HCT116 (cell line): ENCODE data around the gene FCHO1. TPM values are rescaled to one million over a fixed set of nuclear protein-coding genes. Genes with fewer than 3 reads are reported as not detected.
"Not testable (repeated sequence)": the region's sequence is repeated elsewhere in the genome, so short reads cannot be mapped to it uniquely, and the experiment has no call there.

ENCODE experiments used
- ATAC-seq: fragments of 200-7000 bp; cut with Tn5 transposase; 2 replicates; pipeline ENCODE4 v1.9.1; 2020; ENCODE audit warnings: mild to moderate bottlenecking, moderate library complexity
- BruUV-seq: library from RNA; stranded (reverse); fragments of 400-500 nt; replicated peaks from 2 replicates; lab custom pipeline; 2021; lab: Mats Ljungman, UMichigan
- CTCF ChIA-PET: fragments of 300-600 bp; sonication (Branson Sonifier 250); formaldehyde crosslinking; loops from one replicate; lab custom pipeline; 2021; ENCODE audit warnings: antibody characterized with exemption; lab: Charles Lee
- POLR2A ChIA-PET: fragments of 300-600, 350-600 bp; sonication (Branson Sonifier 250); formaldehyde crosslinking; loops from one replicate; lab custom pipeline; 2021; ENCODE audit warnings: antibody characterized with exemption; lab: Charles Lee
- RAD21 ChIA-PET, 2 experiments: fragments of 300-600 bp; sonication (Branson Sonifier 250); formaldehyde crosslinking; loops; one replicate each; lab custom pipeline; 2023; ENCODE audit warnings: low total read pairs in 2 of 2; ENCODE audit not compliant: uncharacterized antibody in 2 of 2, unreplicated experiment in 2 of 2, low non-redundant PET in 1 of 2; lab: Charles Lee
- DNase-seq: peaks from one replicate; pipeline ENCODE4 v3.0.0-alpha.2; 2010; ENCODE audit warnings: low read depth, low spot score
- H2AFZ ChIP-seq: fragments of 200-600 bp; shearing (Covaris generic), sonication (generic); 2 replicates; pipeline ENCODE4 v1.6.1; 2017; ENCODE audit warnings: low read depth, mixed run types, mixed read lengths, antibody characterized with exemption, low read length; ENCODE audit not compliant: poor library complexity, severe bottlenecking
- H3K27ac ChIP-seq: 2 replicates; pipeline ENCODE4 v1.5.1; 2012; ENCODE audit warnings: low read depth, low read length
- H3K27me3 ChIP-seq: fragments of 200-600 bp; sonication (generic); 2 replicates; pipeline ENCODE4 v1.6.1; 2016; ENCODE audit warnings: mixed run types, low read length, mixed read lengths; ENCODE audit not compliant: insufficient read depth
- H3K36me3 ChIP-seq, 2 experiments: fragments of 200-500 bp in 1 of 2; fragments of 200-600 bp in 1 of 2; sonication (Bioruptor generic) in 1 of 2; sonication (generic) in 1 of 2; 2 replicates each; pipeline versions ENCODE4 v1.5.1 to v1.6.1; 2014 to 2016; ENCODE audit warnings: low read length in 2 of 2, inconsistent platforms in 1 of 2, mixed read lengths in 1 of 2, mixed run types in 1 of 2; ENCODE audit not compliant: insufficient read depth in 2 of 2, control insufficient read depth in 1 of 2
- H3K4me1 ChIP-seq, 2 experiments: fragments of 200-600 bp in 1 of 2; sonication (generic) in 1 of 2; 2 replicates each; pipeline versions ENCODE4 v1.5.1 to v1.6.1; 2012 to 2017; ENCODE audit warnings: low read length in 2 of 2, inconsistent platforms in 1 of 2, mild to moderate bottlenecking in 1 of 2, mixed read lengths in 1 of 2, mixed run types in 1 of 2, moderate library complexity in 1 of 2; ENCODE audit not compliant: insufficient read depth in 2 of 2, control insufficient read depth in 1 of 2
- H3K4me2 ChIP-seq: fragments of 200-600 bp; sonication (generic); 2 replicates; pipeline ENCODE4 v1.6.1; 2017; ENCODE audit warnings: mixed run types, low read length, mixed read lengths
- H3K4me3 ChIP-seq, 2 experiments: fragments of 200-600 bp in 1 of 2; sonication (generic) in 1 of 2; replicated peaks in 1 of 2; 2 replicates each; pipeline ENCODE4 v1.5.1; 2011 to 2016; ENCODE audit warnings: low read length in 2 of 2, control low read depth in 1 of 2, low read depth in 1 of 2, mild to moderate bottlenecking in 1 of 2, mixed read lengths in 1 of 2, mixed run types in 1 of 2
- H3K79me2 ChIP-seq: fragments of 200-600 bp; sonication (generic); 2 replicates; pipeline ENCODE4 v1.6.1; 2017; ENCODE audit warnings: mild to moderate bottlenecking, mixed run types, low read length, moderate library complexity, mixed read lengths; ENCODE audit not compliant: insufficient read depth
- H3K9ac ChIP-seq: fragments of 200-600 bp; sonication (generic); 2 replicates; pipeline ENCODE4 v1.6.1; 2016; ENCODE audit warnings: low read length, mixed read lengths
- H3K9me2 ChIP-seq: fragments of 200-600 bp; sonication (generic), shearing (Covaris generic); 2 replicates; pipeline ENCODE4 v1.6.1; 2017; ENCODE audit warnings: mixed run types, mild to moderate bottlenecking, moderate library complexity; ENCODE audit not compliant: insufficient read depth
- H3K9me3 ChIP-seq, 2 experiments: fragments of 200-500 bp in 1 of 2; fragments of 200-600 bp in 1 of 2; sonication (Bioruptor generic) in 1 of 2; sonication (generic) in 1 of 2; 2 replicates each; pipeline ENCODE4 v1.6.1; 2014 to 2017; ENCODE audit warnings: low read length in 2 of 2, mixed read lengths in 2 of 2, inconsistent platforms in 1 of 2, low read depth in 1 of 2, mild to moderate bottlenecking in 1 of 2, mixed run types in 1 of 2, moderate library complexity in 1 of 2; ENCODE audit not compliant: control insufficient read depth in 1 of 2, insufficient read depth in 1 of 2
- H4K20me1 ChIP-seq: fragments of 200-600 bp; sonication (generic), shearing (Covaris generic); 2 replicates; pipeline ENCODE4 v1.6.1; 2017; ENCODE audit warnings: mixed run types, mild to moderate bottlenecking, moderate library complexity; ENCODE audit not compliant: insufficient read depth
- TCF7L2 ChIP-seq: IDR thresholded peaks from 2 replicates; pipeline ENCODE4 v1.7.0; 2011; ENCODE audit warnings: borderline replicate concordance, inconsistent platforms; ENCODE audit not compliant: insufficient read depth, insufficient read length; ENCODE audit errors: extremely low read depth
- ZBTB33 ChIP-seq: IDR thresholded peaks from 2 replicates; pipeline ENCODE4 v1.6.1; 2011; ENCODE audit warnings: mild to moderate bottlenecking, low read length, moderate library complexity; ENCODE audit not compliant: insufficient replicate concordance; ENCODE audit errors: extremely low read depth
- ZFX ChIP-seq: fragments of 450-650 bp; IDR thresholded peaks from 2 replicates; pipeline ENCODE4 v1.6.1; 2017
- ZNF274 ChIP-seq: fragments of 200-500 bp; sonication (Bioruptor generic); IDR thresholded peaks from 2 replicates; pipeline ENCODE4 v1.6.1; 2014; ENCODE audit warnings: mild to moderate bottlenecking, low read depth, low read length, inconsistent platforms
- intact Hi-C: fragments of 100-400 bp; cut with micrococcal nuclease; formaldehyde crosslinking; loops from 2 replicates; pipeline ENCODE4 v1.10.0; 2022
- total RNA-seq: library from RNA; stranded (reverse); gene quantifications from one replicate; pipeline ENCODE4 v1.2.1, GENCODE V29; 2021; ENCODE audit not compliant: unreplicated experiment
- TF ChIP-seq, protein P1 (sequence below): IDR thresholded peaks from 2 replicates; pipeline ENCODE4 v1.6.1; 2012

FCHO1 gene
- total RNA-seq, 1 experiment from 2014 or later, result 28.1 TPM

DNA sequence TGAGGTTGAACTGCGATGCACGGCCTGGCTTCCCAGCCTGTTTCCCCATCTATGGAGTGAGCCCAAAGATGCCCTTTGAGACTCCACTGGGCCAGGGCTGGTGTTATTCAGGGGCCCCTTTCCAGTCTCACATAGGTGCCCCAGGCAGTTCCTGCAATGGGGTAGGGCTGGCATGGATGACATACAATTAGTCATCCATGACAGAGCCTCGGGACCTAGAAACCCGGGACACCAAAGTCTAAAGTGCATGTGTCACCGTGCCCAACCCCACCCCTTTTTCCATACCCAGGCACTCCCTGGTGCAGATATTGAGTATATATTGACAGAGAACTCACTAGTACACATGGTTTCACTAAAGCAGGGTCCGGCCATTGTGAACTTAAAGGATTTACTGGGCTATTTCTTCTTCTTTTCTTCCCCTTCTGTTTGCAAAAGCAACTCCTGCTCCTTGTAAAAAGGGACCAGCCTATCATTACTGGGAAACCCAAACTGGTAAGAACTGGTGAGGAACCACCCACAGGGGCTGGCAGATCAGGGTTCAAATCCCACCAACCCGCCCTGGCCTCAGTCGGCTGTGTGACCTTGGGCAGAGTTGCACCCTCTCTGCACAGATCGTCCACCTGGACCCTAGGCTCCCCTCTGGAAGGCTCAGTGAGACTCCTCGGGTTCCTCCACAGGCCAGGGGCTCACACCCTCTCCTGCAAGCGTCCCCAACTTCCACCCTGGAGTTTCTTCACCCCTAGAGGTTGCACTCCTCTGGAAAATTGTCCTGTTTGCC is 46.3 kb downstream of the FCHO1 start (continued):
- TF ChIP-seq ZFX (no peak), ZBTB33 (peak; percentile 55), TCF7L2 (peak; percentile 83), ZNF274 (no peak)
- TF ChIP-seq, protein P1, sequence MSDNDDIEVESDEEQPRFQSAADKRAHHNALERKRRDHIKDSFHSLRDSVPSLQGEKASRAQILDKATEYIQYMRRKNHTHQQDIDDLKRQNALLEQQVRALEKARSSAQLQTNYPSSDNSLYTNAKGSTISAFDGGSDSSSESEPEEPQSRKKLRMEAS, result peak; percentile 90
- TF ChIP-seq, all 23 proteins: peak for 9

GRCh38 chr19:17798599-17798998 is 47.3 kb downstream of the FCHO1 start:
- CTCF ChIA-PET, H3K36me3 ChIP-seq, BruUV-seq, H3K4me3 ChIP-seq, H3K9me3 ChIP-seq, DNase-seq, H3K27me3 ChIP-seq, H3K9ac ChIP-seq, RAD21 ChIA-PET, ATAC-seq, H2AFZ ChIP-seq, H4K20me1 ChIP-seq, H3K27ac ChIP-seq, H3K9me2 ChIP-seq: not testable (repeated sequence)
- H3K4me1 ChIP-seq, result peaks cover 36 to 65% of the 10 kb centered on the region in 2 experiments
- POLR2A ChIA-PET, result interaction anchor here (0.7 to 1.3 kb wide), 2 partner anchors 32 to 218 kb away, joined by 3 to 5 read pairs; no protein-coding TSS in a partner anchor
- H3K79me2 ChIP-seq, result peaks cover 45% of the 10 kb centered on the region
- intact Hi-C loops, result loop anchor here (5.0 kb wide), 1 partner anchor 44 kb away; no protein-coding TSS in a partner anchor
- H3K4me2 ChIP-seq, result peak overlapping the region; percentile 6
